Neural cell (in vitro differentiated cells): Measurements from ENCODE around the gene PTPN5.

ENCODE experiments used
- EZH2 ChIP-seq: fragments of 200-600, 300-800 bp; shearing (Covaris generic), sonication (generic); IDR thresholded peaks from 2 replicates; pipeline ENCODE4 v1.6.1; 2014; ENCODE audit warnings: antibody characterized with exemption, low read length, borderline replicate concordance, mild to moderate bottlenecking; ENCODE audit not compliant: insufficient read depth, poor library complexity, severe bottlenecking
- TAF1 ChIP-seq: IDR thresholded peaks from 2 replicates; pipeline ENCODE4 v1.6.1; 2012; ENCODE audit warnings: low read depth
- TF ChIP-seq, protein P1 (sequence below): fragments of 450-650 bp; IDR thresholded peaks from 2 replicates; pipeline ENCODE4 v1.5.1; 2014; ENCODE audit warnings: antibody characterized with exemption, mild to moderate bottlenecking, moderate library complexity; ENCODE audit not compliant: poor library complexity, severe bottlenecking

DNA sequence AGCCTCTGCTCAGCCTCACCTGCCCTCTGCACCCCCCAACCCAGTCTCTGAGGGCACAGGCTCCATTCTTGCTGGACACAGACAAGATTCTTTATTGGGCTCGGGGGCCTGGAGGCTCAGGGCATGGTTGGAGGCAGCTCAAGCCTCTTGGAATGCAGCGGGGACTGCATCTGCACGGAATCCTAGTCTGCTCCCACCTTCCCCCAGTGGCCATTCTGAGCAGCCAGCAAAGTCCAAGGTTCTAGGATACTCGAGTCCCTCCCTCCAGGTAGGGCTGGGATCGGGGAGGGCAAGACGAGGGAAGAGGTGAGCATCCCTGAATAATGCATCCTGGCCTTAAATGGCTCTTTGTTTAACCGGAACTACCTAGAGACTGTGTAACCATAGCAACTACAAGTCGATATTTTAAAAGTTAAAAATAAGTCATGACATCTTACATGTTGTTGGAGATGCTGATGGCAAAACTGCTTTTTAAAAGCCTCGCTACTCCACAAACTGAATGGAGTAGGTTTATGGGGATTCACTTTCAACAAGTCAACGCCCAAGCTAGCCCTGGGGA is 54.9 kb downstream of the PTPN5 start:
- TF ChIP-seq, protein P1, sequence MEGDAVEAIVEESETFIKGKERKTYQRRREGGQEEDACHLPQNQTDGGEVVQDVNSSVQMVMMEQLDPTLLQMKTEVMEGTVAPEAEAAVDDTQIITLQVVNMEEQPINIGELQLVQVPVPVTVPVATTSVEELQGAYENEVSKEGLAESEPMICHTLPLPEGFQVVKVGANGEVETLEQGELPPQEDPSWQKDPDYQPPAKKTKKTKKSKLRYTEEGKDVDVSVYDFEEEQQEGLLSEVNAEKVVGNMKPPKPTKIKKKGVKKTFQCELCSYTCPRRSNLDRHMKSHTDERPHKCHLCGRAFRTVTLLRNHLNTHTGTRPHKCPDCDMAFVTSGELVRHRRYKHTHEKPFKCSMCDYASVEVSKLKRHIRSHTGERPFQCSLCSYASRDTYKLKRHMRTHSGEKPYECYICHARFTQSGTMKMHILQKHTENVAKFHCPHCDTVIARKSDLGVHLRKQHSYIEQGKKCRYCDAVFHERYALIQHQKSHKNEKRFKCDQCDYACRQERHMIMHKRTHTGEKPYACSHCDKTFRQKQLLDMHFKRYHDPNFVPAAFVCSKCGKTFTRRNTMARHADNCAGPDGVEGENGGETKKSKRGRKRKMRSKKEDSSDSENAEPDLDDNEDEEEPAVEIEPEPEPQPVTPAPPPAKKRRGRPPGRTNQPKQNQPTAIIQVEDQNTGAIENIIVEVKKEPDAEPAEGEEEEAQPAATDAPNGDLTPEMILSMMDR: no peak
- TF ChIP-seq TAF1: no peak
- TF ChIP-seq EZH2: no peak
